GM21381 (cell line): ENCODE results near the gene AGXT.

ENCODE experiments used
- ATAC-seq: cut with Tn5 transposase; IDR thresholded peaks from one replicate; pipeline ENCODE4 v1.9.1; 2021; ENCODE audit warnings: mild to moderate bottlenecking, moderate library complexity; ENCODE audit not compliant: unreplicated experiment

Gene AGXT

DNA sequence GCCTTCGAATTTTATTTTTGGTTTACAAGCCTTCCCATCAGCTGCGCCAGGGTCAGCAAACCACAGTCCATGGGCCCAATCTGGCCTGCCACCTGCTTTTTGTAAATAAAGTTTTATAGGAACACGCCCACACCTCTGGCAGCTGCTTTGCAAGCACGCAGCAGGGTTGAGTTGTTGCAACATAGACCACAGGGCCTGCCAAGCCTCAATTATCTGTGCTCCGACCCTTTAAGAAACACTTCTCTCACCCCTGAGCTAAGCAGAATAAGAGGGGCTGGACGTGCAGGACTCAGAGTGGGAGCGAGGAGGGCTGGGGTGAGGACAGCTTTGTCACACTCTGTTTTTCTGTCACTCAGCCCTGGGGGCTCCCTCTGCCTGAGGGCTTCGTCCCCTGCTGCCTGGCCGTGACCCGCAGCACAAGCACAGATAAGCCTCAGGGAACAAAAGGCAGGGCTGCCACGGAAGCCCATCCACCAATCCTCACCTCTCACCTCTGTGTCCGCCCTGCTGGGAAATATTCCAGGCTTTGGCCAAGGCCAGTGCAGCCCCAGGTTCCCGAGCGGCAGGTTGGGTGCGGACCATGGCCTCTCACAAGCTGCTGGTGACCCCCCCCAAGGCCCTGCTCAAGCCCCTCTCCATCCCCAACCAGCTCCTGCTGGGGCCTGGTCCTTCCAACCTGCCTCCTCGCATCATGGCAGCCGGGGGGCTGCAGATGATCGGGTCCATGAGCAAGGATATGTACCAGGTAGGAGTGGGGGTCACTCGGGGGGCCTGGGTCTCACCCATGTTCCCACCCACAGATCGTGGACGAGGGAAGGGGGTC is at the start of gene AGXT:
Gene AGXT, plus strand, starts transcription at position 539 of the 823 bp plus-strand sequence. Its CDS starts 42 bp downstream, at position 581.
- ATAC-seq: no peak

DNA sequence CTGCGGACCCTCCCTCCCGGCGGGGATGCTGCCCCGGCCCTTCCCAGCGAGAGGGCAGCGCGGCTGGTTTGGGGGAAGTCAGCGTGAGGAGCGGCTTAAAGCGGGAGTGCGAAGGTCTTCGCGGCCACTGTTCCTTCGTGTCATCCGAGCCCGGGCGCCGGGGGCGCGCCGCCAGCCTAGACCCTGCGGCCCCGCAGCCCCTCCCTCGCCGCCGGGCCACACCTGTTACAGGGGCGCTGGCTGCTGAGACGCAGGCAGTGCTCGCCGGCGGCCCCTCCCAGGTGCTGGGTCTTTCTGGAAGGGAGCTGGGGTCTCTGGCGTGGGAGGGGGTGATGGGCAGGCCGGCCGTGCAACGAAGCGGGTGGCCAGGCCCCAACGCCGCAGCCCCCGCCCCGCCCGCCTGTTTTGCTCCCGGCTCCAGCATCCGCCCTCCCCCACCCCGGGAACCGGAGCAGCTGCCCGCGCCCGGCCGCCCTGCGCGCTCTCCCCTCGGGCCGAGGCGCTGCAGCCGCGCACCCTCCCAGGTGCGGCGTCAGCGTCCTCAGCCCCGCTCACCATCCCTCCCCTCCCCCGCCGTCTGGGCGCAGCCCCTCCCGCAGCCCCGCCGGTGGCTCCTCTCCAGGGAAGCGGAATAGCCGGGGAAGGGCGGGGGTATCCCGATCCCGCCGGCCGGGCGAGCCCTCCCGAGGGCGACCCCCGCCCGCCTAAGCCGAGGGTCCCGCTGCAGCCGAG is 49.3 kb upstream of the AGXT start:
- ATAC-seq: no peak

DNA sequence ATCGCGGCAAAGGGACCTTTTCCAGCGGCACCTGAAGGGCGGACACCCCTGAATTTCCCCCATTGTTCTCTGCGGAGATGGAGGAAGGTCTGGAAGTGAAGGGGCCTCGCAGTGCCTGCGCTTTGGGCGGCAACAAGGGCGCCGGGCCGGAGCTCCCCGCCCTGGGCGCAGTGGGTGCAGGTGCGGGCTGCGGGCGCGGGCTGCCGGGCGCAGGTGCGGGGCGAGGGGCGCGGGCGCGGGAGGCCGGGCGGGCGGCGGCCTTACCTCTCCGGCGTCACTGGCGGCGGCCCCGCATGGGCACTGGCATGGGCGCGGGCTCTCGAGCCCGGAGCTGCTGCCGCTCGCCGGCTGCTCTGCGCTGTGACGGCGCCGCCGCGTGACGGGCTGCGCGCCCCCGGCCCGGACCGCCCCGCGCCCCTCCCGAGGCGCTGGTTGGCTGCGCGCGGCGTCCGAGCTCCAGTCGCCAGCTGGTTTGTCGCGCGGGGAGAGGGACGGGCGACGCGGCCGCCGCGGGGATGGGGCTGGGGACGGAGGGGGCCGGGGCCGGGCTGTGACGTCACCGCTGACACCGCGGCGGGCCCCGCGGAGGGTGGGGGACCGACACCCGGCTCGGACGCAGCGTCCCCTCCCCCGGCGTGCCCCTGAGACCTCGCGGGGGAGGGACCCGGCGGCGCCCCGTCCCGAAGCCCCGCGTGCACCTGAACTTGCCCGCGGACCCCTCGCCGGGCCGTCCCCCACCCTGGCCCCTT is 48.6 kb upstream of the AGXT start, which contains the start of gene KIF1A:
Gene KIF1A, minus strand, starts transcription at position 362 of the 749 bp plus-strand sequence. CDS start 22,467 bp downstream, outside the sequence.
- no peak for ATAC-seq

DNA sequence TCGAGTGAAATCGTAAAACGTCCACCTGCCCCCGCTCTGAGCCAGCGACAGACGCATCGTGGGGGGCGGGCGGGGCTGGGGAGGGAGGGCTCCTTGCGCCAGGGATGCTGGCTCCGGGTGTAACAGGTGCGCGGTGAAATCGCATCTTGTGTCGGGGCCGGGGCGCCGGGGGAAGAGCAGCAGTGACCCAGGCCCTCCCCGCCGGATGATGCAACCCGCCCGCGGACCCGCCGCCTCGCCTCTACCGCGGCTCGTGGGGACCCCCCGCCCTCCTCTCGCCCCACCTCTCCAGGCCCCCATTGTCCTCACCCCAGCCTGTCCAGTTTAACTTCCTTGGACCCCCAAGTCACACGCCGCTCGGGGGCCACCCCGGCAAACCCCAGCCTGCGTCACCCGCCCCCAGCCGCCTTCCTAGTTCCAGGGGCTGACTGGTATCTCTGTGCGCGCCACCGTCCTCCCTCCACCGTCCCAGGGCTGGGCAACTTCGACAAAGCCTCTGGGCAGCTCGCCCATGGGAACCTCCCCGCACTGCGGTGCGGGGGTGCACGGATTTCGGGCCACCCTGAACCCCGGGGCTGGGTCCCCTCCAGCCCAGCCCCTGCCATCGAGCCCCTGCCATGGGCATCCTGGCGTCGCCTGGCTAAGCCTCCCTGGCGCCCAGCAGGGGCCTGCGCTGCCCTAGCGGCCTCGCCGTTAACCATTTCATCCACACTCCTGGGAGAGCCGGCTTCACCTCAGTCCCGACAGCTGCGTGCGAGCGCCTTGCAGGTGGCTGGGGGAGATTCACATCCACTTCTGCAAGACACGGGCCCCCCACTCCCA is 47.8 kb upstream of the AGXT start:
- no peak for ATAC-seq

DNA sequence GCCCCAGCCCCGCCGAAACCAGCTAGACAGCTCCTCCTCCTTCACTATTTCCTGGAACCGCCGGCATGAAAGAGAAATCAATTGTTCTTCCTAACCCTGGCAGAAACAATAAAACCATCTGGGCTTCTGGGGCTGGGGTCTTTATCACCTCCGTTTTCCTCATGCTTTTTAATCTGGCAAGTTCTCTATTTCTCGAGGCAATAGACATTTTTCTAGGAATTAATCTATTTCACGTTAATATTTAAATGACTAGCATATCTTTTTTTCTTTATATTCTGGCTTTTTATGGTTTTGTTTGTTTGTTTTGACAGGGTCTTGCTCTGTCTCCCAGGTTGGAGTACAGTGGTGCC is 47.2 kb upstream of the AGXT start:
- no peak for ATAC-seq

DNA sequence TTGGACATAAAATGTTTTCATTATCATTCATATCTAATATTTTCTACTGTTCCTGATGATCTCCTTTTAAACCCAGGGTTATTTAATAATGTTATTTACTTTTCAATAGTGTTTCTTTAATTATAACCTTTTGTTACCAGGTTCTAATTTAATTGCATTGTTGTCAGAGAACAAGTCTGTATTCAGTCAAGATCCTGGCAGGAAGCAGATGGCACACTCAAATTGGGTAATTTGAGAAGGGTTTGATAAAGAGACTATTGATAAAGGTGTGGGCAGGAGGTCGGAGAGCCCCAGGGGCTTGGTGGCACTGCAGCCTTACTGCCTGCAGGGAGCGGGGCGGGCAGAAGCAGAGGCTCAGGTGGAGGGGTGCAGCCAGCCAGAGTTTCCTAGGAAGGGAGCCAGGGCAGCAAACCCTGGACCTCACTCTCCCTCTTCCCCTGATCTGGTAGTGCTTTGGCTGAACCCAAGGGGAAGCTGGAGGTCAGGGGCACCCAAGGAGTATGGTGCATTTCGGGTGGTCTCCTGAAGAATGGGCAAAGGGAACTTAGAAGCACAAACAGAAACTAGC is 46.3 kb upstream of the AGXT start:
- no peak for ATAC-seq

DNA sequence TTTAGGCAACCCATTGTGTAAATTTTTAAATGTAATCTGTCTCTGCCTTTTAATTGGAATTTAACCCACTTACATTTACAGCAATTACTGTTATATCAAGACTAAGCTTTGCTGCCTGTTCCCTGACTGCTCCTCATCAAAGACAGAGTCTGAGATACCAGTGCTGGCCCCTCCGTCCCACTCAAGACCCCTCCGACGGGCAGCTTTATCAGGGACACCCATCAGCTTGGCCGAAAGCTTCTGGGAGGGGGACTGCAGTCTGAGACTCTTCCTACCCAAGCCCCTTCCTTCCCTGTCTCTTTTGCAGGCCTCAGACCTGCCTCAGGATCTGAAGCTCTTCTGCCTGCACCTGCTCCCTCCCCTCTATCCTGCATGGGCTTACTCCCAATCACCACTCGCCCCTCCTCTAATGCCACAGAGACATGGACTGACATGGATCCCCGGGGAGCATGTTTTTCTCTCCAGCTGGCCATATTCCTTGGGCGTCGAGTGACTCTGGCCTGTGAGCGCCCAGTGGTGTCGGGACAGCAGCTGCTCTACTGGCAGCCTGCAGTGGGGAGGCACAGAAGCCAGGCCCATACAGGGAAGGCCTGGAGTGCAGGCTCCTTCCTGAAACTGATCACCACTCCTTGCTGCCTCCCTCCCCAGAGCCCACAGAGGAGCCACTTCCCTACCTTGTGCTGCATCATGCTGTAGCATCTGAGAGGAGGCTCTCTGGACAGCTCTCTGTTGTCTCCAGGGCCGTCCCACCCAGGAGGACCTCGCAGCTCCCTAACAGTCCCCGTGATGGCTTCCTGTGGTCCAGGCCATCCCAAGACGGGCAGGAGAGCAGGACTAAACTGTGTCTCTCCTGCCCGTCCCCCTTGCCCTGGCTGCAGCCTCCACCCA is 44.9 kb upstream of the AGXT start:
- ATAC-seq: no peak

DNA sequence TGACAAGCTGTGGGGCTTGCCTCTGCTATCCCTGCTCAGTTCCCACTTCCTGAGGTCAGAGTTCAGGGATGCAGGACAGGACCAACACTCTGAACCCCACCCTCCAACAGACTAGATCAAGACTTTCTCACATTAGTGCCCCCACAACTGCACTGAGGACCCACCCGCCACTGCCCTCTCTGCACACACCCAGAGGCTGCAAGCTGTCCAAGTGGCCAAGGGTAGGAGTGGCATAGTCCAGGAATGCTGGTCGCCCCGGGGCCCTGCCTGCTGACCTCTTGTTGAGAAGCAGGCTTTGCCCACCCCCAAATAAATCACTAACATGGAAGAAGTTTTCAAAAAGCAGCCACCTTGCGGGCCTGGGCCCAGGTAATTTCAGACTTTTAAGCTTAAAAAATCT is 43.1 kb upstream of the AGXT start:
- no peak for ATAC-seq

DNA sequence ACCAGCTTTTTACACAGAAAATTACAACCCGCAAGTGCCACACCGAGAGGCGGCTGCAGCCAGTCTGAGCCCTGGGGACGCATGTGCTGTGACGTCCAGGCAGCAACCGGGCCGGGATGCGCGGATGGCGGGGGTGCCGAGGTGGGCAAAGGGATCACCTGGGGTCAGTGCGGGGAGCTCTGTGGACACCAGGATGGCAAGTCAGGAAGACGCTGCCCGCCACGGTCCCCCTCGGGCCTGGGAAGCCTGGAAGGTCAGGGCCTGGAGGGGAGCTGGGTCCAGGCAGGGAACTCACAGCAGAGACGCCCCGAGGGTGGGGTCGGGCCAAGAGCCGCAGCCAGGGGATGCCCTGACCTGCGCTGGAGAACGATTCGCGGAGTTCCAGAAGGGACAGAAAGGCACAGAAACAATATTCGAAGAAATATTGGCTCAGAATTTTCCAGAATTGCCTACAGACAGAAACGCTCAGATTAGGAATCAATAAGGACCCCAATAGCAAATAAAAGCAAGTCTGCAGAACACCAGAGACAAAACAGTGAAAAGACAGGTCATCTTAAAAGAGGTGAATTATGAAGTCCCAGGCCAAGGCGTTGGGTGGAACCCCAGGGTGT is 36.9 kb upstream of the AGXT start:
- ATAC-seq: no peak

DNA sequence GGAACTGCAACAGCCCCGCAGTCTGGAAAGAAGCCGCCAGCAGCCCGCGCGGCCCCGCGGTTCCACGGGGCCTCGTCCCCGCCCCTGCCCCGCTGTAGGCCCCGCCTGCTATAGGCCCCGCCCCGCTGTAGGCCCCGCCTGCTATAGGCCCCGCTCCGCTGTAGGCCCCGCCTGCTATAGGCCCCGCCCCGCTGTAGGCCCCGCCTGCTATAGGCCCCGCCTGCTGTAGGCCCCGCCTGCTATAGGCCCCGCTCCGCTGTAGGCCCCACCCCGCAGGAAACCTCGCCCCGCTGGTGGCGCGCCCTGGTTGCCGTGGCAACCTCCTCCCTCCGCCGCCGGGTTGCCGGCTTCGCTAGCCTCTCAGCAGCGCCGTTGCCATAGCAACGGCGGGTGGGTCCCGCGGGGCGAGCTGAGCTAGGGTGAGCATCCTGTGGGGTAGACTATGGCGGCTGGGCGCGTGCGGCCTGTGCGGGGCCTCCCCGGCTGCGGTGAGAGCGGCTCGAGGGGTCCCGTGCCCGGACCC is 36.4 kb upstream of the AGXT start:
- peak; percentile 90 for ATAC-seq

DNA sequence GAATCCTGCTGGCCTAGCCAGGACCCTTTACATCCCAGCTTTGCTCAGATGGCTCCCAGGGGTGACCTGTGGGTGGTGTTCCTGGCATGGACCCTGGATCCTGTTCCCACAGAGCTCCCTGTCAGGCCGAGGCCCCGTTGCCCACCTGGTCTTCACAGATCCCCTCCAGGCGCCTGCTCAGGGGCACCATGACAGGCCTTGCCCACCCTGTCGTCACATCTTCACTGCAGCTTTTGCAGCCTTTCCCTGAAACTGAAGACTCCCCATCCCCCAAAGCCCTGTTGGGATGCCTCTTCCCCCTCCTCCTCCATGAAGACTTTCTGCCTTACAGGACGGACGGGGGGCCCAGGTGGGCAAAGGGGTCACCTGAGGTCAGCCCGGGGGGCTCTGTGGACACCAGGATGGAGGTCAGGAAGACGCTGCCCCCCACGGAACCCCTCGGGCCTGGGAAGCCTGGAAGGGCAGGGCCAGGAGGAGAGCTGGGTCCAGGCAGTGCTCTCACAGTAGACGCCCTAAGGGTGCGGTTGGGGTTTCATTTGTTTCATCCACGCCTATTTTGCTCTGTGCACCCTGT is 35.6 kb upstream of the AGXT start:
- ATAC-seq: no peak

DNA sequence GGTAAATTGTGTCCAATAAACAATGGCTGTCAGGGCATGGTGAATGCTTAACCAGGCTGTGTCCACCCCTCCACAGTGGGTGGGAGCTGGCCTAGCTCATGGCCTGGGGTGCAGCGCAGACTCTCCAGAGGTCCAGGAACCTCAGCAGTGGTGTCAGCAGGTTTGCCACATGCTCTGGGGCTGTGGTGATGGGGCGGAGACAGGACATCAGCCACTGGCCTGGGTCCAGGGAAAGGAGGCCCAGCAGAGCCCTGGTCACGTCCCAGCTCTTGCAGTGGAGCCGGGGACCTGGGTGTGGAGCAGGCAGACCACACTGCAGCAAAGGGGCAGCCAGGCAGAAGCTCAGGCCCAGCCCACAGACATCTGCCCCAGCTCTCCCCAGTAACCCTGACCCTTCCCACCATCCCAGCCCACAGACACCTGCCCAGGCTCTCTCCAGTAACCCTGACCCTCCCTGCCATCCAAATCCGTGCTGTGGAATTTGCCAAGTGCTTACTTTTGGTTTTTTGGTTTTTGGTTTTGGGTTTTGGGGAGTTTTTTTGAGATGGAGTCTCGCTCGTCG is 34.8 kb upstream of the AGXT start:
- ATAC-seq: no peak

DNA sequence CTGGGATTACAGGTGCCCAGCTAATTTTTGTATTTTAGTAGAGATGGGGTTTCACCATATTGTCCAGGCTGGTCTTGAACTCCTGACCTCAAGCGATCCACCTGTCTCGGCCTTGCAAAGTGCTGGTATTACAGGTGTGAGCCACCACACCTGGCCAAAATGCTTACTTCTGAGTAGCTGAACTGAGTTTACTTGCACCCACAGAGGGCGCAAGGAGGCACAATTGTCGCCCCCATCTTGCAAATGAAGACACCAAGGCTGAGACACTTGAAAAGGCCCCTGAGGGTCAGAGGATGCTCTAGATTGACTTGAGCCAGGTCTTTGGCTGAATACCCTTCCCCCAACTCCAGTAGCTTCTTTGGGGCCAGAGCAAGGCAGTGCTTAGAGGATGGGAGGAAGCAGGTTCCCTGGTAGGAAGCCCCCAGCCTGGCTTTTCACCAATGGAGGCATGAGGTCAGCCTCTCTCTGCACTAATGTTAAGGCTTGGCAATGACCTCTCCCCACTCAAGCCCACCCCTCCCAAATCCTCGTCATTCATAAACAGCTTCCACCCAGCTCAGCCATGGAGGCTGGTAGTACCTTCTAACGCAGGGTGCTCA is 34.1 kb upstream of the AGXT start:
- no peak for ATAC-seq

DNA sequence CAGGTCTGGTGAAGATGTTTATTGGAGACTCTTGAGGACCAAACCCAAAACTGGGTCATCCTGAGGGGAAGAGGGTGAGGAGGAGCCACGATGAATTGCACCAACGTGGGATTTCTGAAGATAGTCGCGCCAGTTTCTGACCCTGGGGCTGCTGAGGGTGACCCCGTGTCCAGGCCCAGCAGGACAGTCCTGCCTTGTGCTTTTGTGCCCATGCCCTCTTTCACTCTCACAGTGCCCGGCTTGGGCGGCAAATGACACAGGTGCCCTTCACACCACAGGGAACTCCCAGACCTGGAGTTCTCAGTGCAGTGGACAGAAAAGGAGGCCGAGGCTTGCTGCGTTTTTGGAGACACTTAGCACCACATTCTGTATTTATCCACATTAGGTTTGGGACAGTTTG is 33.1 kb upstream of the AGXT start:
- ATAC-seq: no peak

DNA sequence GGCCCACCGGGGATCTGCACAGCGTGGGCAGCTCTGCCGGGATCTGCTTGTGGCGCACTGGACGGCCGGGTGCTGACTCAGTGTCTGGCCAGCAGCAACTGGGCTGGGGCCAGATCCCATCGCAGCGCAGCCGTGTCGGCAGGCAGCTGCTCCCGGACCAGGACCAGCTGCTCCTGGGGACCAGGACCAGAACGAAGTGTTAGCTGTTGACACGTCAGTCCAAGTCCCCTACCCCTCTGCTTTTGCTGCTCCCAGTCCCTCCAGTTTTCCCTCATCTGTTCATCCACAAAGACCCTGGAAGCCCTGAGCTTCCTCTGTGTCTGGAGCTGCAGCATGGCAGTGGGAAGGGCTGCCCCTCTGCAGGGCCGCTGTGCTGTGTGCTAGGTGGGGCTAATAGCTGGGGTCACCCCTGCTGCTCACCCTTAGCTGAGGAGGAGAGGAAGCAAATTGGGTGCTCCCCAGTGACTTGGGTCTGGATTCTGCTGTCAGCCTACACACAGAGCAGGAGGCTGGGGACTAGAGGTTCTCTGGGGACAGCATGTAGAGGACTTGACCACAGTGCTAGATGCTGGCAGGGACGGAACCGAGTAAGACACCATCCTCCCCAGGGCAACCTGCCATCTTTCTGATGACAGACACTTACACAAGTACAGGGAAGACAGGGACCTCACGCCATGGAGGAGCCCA is 31.7 kb upstream of the AGXT start:
- ATAC-seq: no peak

DNA sequence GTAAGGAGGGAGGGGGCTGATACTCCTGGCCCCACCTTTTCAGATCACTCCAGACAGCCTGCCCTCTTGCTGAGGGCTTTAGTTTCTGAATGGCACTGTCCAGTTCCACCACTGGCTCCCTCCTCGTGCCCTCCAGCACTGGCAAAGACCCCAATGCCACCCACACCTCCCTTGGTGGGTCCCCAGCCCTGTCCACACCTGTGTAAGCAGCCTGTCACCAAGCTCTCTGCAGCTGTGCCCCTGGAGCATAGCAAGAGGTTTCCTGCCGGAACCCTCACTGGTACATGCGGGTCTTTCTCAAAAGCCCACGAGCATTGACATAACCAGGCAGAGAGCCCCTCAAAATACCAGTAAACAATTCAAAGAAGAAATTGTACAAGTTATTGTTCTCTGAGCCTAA is 31.0 kb upstream of the AGXT start:
- ATAC-seq: no peak
